NOMO-1 treated with DMSO at 0.1 percent for 48 hours (cell line): ENCODE results near the gene FAM20C.

ENCODE experiments used
- DNase-seq: peaks from one replicate; lab custom pipeline; 2025; ENCODE audit not compliant: unreplicated experiment; lab: John Stamatoyannopoulos, UW

Gene FAM20C

DNA sequence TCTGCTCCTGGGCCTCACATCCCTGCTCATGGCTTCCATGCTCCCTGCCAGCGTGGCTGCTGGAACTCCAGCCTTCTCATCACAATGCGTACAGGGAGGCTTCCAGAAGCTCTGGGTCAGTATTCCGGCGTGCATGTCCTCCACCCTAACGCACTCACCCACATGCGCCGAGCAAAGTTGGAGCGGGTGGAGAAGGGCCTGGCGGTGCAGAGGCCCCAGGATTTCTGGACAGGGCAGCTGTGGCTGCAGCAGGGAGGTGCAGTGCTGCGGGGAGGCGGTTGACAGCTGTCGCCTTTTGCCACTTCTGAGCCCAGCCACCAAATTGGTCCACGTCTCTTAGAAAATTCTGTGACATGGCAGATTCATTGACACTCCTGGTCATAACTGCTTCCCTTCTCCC is 33.6 kb upstream of the FAM20C start:
- no peak for DNase-seq

- no peak for DNase-seq
Measured at GRCh38 chr7:159370-160270, 32.8 kb upstream of the FAM20C start.

- DNase-seq, result no peak
Measured at GRCh38 chr7:160958-161725, 31.2 kb upstream of the FAM20C start.

- no peak for DNase-seq
Measured at GRCh38 chr7:162632-163297, 29.6 kb upstream of the FAM20C start.

DNA sequence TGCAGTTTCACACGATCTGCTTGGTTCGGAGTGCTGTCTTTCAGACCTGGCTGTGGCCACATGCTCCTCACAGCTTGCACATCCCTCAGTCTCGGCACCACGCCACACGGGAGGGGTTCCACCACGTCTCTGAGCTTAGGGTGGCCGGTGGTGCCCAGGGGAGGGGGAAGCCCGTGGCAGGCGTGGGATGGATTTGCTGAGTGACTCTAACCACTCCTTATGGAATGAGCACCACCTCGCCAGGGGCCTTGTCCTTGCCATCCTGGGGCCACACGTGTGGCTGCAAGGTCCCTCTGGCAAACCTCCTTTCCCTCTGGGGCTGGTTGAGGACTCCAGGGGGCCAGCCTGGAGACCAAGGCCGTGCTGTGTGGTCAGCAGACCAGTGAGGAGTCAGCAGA is 29.1 kb upstream of the FAM20C start:
- no peak for DNase-seq

GRCh38 chr7:163971-164881 is 28.1 kb upstream of the FAM20C start:
- DNase-seq, result no peak

DNA sequence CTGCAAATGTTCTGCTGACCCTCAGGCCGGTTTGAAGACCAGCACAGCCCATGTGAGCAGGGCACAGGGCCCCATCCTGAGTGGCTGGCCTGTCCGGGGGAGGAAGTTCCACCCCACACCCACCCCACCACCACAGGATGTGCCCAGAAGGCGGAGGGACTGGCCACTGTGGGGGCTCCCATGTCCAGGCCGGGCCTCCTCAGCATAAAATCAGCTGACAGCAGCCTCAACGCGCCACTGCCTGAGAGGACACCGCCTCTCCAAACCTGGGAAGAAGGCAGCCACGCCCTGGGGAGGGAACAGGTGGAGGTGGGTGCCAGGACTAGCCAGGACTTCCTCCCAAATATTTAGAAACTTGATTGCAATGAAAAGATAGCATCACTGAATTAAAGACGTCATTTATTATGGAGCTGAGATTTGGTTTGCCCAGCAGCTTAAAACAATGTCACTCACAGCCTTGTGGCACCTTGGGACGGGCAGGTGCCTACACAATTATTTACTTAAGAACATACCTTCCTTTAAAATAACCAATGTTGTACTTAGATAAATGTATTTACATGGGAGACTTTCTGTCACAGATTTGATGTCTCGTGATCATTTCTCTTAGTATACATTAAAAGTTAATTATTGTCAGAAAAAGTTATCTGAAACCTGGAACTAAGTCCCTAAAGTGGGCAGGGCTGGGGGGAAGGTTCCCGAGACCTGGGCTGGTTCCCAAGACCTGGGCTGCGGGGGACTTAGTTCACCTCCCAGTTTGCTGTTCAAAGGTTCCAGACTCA is 27.3 kb upstream of the FAM20C start:
- no peak for DNase-seq

DNA sequence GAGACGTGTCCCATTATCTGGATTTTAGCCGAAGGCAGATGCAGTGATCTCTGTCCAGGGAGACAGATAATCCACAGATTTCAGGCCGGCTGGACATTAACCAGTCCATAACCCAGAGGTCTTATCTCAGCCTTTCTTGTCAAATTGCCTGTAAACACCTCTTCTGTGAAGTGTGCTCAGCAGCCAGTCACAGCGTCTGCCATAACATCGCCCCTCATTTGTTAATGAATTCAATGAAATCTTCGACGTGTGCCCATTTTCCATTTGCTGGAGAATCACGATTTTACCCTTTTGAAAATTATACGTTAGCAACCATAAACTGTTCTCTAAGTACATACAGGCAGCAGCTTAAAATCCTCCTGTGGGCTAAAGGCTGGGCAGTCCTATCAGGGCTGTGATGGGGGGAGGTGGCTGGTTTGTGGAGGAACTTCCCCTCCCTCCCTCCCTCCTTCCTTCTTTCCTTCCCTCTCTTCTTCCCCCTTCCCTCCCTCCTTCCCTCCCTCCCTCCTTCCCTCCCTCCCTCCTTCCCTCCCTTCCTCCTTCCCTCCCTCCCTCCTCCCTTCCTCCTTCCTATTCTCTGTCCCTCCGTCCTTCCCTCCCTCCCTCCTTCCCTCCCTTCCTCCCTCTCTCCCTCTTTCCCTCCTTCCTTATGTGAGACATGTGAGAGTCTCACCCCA is 26.6 kb upstream of the FAM20C start:
- DNase-seq, result peak; percentile 14

- peak; percentile 32 for DNase-seq
Measured at GRCh38 chr7:166338-167060, 25.9 kb upstream of the FAM20C start.

- peak; percentile 45 for DNase-seq
Measured at GRCh38 chr7:167090-167855, 25.1 kb upstream of the FAM20C start.

- no peak for DNase-seq
Measured at GRCh38 chr7:167976-168791, 24.2 kb upstream of the FAM20C start.

DNA sequence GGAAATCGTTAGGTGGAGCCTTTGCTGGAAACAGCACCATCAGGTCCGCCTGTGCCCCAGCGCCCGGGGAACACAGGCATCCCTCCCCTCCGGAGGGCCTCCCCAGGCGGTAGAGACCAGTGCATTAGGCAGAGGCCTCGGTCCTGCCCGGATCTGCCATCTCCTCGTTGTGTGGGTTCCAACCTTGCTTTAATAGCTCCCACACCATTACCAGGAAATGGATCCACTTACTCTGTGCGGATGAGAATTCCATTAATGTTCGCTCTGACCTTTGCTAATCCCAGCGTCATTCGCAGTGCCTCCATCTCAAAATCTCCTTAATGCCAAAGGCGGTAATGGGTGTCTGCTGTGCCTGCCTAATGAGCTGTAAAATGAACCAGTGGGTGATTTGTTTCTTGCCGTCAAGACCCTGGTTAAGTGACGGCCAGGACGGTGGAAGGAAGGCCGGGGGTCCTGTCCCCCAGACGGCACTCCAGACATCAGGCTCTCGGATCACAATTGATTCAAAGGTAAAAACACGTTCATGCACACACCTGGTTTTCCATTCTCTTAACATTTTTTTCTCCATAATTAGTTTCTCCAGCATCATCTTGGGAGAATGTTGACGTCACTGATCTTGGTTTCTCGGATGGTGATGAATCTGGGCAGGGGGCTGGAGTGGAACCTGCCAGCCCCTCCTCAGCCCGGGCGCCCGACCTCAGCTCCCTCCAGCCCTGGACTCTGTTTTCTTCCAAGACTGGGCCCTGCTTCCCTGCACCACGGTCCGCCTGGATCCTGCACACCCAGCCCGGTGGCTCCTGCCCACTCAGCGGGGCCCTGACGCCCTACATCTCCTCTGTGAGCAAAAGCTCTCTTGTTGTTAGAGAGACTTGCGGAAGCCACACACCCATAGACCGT is 22.8 kb upstream of the FAM20C start:
- no peak for DNase-seq

DNA sequence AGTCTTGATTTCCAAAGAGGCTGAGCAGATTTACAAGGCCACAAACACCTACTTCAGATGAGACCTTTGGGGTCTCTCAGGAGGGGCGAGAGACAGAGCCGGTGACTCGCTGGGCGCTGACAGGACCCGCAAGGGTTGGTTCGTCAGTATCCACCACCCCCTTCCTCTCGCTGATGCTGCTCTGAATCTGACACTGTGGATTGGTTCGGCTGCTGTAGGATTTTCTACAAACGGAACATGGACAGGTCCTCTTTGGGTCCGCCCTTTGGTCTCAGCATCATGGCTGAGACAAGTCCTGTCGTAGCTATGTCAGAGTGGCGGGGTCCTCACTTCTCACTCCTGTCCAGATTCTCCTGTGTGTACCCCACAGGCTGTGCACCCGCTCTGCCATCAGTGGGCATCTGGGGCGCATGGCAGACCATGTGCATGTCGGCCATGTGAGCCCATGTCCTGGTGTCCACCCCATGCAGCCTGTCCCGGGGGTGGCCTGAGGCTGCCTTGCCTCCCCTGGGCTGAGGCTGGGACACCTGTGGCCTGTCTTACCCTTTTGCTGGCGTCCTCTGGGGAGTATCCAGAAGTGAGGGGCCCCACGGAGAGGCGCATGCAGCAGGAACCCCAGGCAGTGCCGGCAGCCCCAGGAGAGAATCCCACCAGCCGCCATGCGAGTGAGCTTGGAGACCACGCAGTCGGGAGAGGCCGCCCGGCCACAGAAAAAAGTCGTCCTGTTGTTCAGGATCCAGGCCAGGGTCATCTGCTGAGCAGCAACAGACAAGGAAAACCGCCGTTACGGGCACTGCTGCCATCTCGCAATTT is 21.6 kb upstream of the FAM20C start:
- no peak for DNase-seq

- no peak for DNase-seq
Measured at GRCh38 chr7:171364-171904, 20.9 kb upstream of the FAM20C start.

DNA sequence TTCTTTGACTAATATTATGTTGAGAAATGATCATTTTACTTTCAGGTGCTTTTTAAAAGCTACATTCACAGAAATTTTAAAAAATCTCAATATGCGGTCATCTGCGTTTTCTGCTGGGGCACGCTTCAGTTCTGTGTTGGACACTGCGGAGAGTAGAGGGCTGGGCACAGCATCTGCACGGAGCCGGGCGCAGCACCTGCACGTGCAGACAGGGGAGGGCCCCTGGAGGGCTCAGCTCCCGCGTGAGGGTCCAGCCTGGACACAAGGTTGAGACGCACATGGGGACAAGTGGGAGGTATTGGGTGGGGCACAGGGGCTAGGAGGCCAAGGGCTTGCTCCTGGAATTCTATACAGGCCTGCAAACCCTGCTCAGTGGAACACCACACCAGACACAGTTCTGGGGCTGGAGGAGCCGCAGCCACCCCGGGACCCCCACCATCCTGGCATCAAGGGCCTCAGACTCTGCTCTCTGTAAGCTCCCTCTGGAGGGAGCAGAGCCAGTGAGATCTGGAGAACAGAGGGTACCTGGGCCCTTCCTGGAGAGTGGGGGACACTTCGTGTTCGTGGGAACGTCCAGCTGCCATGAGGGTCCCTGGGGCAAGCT is 20.4 kb upstream of the FAM20C start:
- no peak for DNase-seq
